HEK293 (cell line): Measurements from ENCODE around the gene CMC4.

Experiments
- CTCF ChIA-PET: fragments of 350-600 bp; formaldehyde crosslinking; extraction: SDS; loops from one replicate; lab custom pipeline; 2021; ENCODE audit warnings: antibody characterized with exemption; lab: Yijun Ruan, JAX
- POLR2A ChIA-PET: fragments of 300-600 bp; formaldehyde crosslinking; extraction: SDS; loops from one replicate; lab custom pipeline; 2020; ENCODE audit warnings: antibody characterized with exemption, inconsistent platforms; lab: Yijun Ruan, JAX
- H3K27ac ChIP-seq: fragments of 200-500 bp; sonication (Bioruptor generic); 2 replicates; pipeline ENCODE4 v1.5.1; 2014; ENCODE audit warnings: low read depth, low read length, control low read depth, inconsistent platforms; ENCODE audit errors: extremely low read depth
- H3K36me3 ChIP-seq, 2 experiments: fragments of 200-500 bp in 1 of 2; sonication (Bioruptor generic) in 1 of 2; 1 replicate in 1 of 2; 2 replicates in 1 of 2; pipeline ENCODE4 v1.5.1; 2014 to 2017; ENCODE audit warnings: inconsistent platforms in 2 of 2, low read length in 2 of 2; ENCODE audit not compliant: control insufficient read depth in 2 of 2, insufficient read depth in 1 of 2
- H3K4me1 ChIP-seq: fragments of 200-500 bp; sonication (Bioruptor generic); 2 replicates; pipeline ENCODE4 v1.5.1; 2014; ENCODE audit warnings: mild to moderate bottlenecking, low read length, inconsistent platforms; ENCODE audit not compliant: control insufficient read depth, insufficient read depth
- H3K4me3 ChIP-seq: 2 replicates; pipeline ENCODE4 v1.5.1; 2011; ENCODE audit warnings: low read depth, mild to moderate bottlenecking, control low read depth, low read length, moderate library complexity
- H3K9me3 ChIP-seq: fragments of 200-500 bp; sonication (Bioruptor generic); 2 replicates; pipeline ENCODE4 v1.5.1; 2014; ENCODE audit warnings: low read depth, low read length, inconsistent platforms; ENCODE audit not compliant: control insufficient read depth, insufficient read depth
- BCL6B ChIP-seq: fragments of 450-650 bp; formaldehyde crosslinking; IDR thresholded peaks from 2 replicates; pipeline ENCODE4 v1.5.1; 2017; ENCODE audit warnings: missing biosample characterization, missing genetic modification characterization
- EGR2 ChIP-seq: fragments of 450-650 bp; formaldehyde crosslinking; IDR thresholded peaks from 2 replicates; pipeline ENCODE4 v1.5.1; 2016; ENCODE audit warnings: low read depth, missing biosample characterization, missing genetic modification characterization
- REPIN1 ChIP-seq: fragments of 450-650 bp; formaldehyde crosslinking; IDR thresholded peaks from 2 replicates; pipeline ENCODE4 v1.5.1; 2017; ENCODE audit warnings: missing biosample characterization, missing genetic modification characterization, low read depth
- ZBTB10 ChIP-seq: fragments of 450-650 bp; formaldehyde crosslinking; IDR thresholded peaks from 2 replicates; pipeline ENCODE4 v1.5.1; 2016; ENCODE audit warnings: missing biosample characterization, missing genetic modification characterization
- ZBTB20 ChIP-seq: fragments of 450-650 bp; formaldehyde crosslinking; IDR thresholded peaks from 2 replicates; pipeline ENCODE4 v1.5.1; 2016; ENCODE audit warnings: missing biosample characterization, missing genetic modification characterization
- ZBTB49 ChIP-seq: fragments of 450-650 bp; formaldehyde crosslinking; IDR thresholded peaks from 2 replicates; pipeline ENCODE4 v1.5.1; 2016; ENCODE audit warnings: missing biosample characterization, missing genetic modification characterization, low read depth
- ZNF10 ChIP-seq: fragments of 450-650 bp; formaldehyde crosslinking; IDR thresholded peaks from 2 replicates; pipeline ENCODE4 v1.5.1; 2017; ENCODE audit warnings: missing biosample characterization, missing genetic modification characterization
- ZNF140 ChIP-seq: fragments of 450-650 bp; formaldehyde crosslinking; IDR thresholded peaks from 2 replicates; pipeline ENCODE4 v1.5.1; 2016; ENCODE audit warnings: missing biosample characterization, missing genetic modification characterization
- ZNF513 ChIP-seq: fragments of 450-650 bp; IDR thresholded peaks from 2 replicates; pipeline ENCODE4 v1.5.1; 2018; ENCODE audit warnings: missing biosample characterization, missing genetic modification characterization
- ZNF518A ChIP-seq: fragments of 450-650 bp; formaldehyde crosslinking; conservative IDR thresholded peaks from 2 replicates; pipeline ENCODE4 v1.5.1; 2016; ENCODE audit warnings: low read depth, missing biosample characterization, missing genetic modification characterization
- ZNF530 ChIP-seq: fragments of 450-650 bp; formaldehyde crosslinking; IDR thresholded peaks from 2 replicates; pipeline ENCODE4 v1.5.1; 2016; ENCODE audit warnings: low read depth, missing biosample characterization, missing genetic modification characterization
- ZNF549 ChIP-seq: fragments of 450-650 bp; IDR thresholded peaks from 2 replicates; pipeline ENCODE4 v1.5.1; 2018; ENCODE audit warnings: missing biosample characterization, missing genetic modification characterization, mild to moderate bottlenecking, inconsistent platforms, moderate library complexity
- ZNF580 ChIP-seq: fragments of 450-650 bp; formaldehyde crosslinking; IDR thresholded peaks from 2 replicates; pipeline ENCODE4 v1.5.1; 2016; ENCODE audit warnings: missing biosample characterization, missing genetic modification characterization
- ZNF596 ChIP-seq: fragments of 450-650 bp; IDR thresholded peaks from 2 replicates; pipeline ENCODE4 v1.5.0; 2018; ENCODE audit warnings: missing biosample characterization, mild to moderate bottlenecking, missing genetic modification characterization, moderate library complexity
- ZNF791 ChIP-seq: fragments of 450-650 bp; formaldehyde crosslinking; IDR thresholded peaks from 2 replicates; pipeline ENCODE4 v1.5.1; 2016; ENCODE audit warnings: missing biosample characterization, missing genetic modification characterization

Gene CMC4

GRCh38 chrX:155026420-155026726 is 44.6 kb downstream of the CMC4 start (continued):
- peak; percentile 48; the same call in 1 of the 2 replicates for TF ChIP-seq ZBTB10 (tag by site-specific recombination)
- TF ChIP-seq ZNF791 (tag by site-specific recombination), result no peak
- no peak for TF ChIP-seq ZNF140
- TF ChIP-seq ZNF518A (tag by site-specific recombination), result no peak
- no peak for TF ChIP-seq REPIN1 (tag by site-specific recombination)
- TF ChIP-seq ZBTB20 (tag by site-specific recombination), result no peak
- TF ChIP-seq EGR2, result peak; percentile 65; the same call in 1 of the 2 replicates
- TF ChIP-seq ZBTB49 (tag by site-specific recombination), result no peak
- no peak for TF ChIP-seq ZNF530 (tag by site-specific recombination)
- TF ChIP-seq ZNF549 (tag by site-specific recombination), result no peak
- peak; percentile 84 for TF ChIP-seq ZNF596
- no peak for TF ChIP-seq BCL6B
- TF ChIP-seq ZNF10, result peak; percentile 71; the same call in 1 of the 2 replicates

GRCh38 chrX:155023907-155024833 is 46.8 kb downstream of the CMC4 start:
- Histone ChIP-seq H3K4me3 (no peak overlapping the region), H3K36me3 (no peaks in the 10 kb centered on the region), H3K9me3 (no peaks in the 10 kb centered on the region), H3K4me1 (peaks cover 2% of the 10 kb centered on the region; the same call in 1 of the 2 replicates), H3K27ac (no peak overlapping the region)
- POLR2A ChIA-PET, result no interaction called here
- no peak for TF ChIP-seq ZNF513
- TF ChIP-seq ZNF580 (tag by site-specific recombination), result 0 out of 2 replicates have a peak, but pooled peaks have one; percentile 14
- CTCF ChIA-PET, result interaction anchor here (0.6 kb wide), 1 partner anchor 191 kb away, joined by 5 read pairs; no protein-coding TSS in a partner anchor
